HG03025 (cell line): ENCODE data around the gene IRF2BPL.
"Not testable (repeated sequence)": the region's sequence is repeated elsewhere in the genome, so short reads cannot be mapped to it uniquely, and the experiment has no call there.

ENCODE experiments used
- ATAC-seq: cut with Tn5 transposase; IDR thresholded peaks from one replicate; pipeline ENCODE4 v1.9.1; 2021; ENCODE audit warnings: mild to moderate bottlenecking, moderate library complexity; ENCODE audit not compliant: unreplicated experiment, low FRiP score

The IRF2BPL gene

DNA sequence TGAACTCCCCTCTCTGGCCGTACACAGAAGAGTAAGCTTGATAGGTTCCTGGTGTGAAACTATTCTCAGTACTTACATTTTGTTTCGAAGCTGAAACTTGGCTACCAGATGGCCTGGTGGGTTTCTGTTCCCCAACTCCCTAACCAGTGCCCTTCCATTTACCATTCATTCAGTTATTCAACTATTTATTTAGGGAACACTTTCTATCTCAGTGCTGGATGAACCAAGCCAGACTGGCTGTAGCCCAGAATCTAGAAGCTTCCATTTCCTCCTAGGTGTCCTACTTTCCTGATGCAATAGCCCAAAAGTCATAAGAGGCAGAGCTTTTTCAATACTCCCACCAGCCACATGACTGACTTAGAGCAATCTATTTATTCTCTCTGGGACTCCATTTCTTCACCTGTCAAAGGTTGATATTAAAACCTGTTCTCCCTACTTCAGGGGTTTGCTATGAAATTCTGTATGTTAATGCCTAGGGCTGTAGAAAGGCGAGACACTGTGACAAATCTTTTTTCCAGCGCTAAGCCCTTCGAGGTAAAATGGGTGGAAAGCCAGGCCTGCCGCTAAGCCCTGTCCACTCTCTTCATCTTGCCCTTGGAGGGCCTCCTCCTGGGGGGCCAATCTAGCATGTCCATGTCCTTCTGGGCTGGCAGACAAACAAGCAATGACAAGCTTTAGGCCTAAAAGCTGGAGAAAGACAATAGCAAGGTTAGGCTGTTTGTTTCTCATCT, 8.1 kb upstream of the IRF2BPL start:
- no peak for ATAC-seq

DNA sequence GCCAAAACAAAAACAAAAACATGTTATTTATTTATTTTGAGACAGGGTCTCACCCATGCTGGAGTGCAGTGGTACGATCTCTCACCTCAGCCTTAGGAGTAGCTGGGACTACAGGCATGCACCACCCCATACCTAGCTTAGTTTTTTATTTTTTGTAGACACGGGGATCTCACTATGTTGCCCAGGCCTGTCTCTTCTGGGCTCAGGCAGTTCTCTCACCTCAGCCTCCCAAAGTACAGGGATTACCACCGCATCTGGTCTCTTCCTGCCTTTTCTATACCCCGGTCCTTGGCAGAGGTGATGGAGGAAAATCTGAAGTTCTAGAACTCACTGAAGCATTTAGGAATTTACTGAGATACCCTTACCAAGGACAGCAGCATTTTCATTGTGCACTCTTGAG, 6.8 kb upstream of the IRF2BPL start:
- ATAC-seq, result no peak

DNA sequence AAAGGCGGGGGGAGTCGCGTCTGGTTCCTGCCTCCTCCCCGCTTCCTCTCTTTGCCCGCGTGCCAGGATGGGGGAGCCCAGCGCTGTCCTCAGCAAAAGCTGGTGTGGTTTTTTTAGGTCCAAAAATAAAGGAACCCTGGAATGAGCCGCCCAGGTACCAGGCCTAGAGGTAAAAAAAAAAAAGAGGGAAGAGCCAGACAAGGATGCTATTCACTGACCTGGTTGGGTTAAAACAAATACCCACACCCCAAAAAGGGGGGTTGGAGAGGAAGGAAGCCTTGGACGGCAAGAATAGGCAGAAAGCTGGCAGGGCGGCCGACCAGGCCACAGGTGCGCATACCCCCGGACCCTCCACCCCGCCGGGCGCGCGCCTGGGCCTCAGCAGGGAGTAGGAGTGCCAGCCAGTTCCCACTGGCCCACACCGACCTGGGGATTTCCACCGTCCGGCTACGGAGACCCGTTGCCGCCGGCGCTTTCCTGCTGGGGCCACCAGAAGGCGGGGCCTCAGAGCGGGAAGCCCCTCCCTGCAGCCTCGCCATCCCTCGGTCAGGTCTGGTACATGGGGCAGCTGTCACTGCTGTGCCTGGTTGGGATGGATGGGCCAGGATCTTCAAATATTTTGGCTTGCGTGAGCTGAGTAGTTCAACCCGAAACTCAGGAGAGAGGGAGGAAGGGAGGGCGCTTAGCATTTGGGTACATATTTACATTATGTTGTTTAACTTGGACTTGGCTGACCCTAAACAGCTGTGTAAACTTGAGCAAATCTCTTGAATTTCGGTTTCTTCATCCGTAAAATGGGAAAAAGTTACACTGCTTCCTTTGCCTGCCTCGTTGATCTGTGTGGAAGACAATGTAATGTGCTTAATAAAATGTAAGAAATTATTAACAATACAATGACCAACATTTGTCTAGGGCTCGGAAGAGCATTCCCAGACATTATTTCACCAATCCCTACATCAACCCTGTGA, 5.4 kb upstream of the IRF2BPL start:
- peak; percentile 57 for ATAC-seq

DNA sequence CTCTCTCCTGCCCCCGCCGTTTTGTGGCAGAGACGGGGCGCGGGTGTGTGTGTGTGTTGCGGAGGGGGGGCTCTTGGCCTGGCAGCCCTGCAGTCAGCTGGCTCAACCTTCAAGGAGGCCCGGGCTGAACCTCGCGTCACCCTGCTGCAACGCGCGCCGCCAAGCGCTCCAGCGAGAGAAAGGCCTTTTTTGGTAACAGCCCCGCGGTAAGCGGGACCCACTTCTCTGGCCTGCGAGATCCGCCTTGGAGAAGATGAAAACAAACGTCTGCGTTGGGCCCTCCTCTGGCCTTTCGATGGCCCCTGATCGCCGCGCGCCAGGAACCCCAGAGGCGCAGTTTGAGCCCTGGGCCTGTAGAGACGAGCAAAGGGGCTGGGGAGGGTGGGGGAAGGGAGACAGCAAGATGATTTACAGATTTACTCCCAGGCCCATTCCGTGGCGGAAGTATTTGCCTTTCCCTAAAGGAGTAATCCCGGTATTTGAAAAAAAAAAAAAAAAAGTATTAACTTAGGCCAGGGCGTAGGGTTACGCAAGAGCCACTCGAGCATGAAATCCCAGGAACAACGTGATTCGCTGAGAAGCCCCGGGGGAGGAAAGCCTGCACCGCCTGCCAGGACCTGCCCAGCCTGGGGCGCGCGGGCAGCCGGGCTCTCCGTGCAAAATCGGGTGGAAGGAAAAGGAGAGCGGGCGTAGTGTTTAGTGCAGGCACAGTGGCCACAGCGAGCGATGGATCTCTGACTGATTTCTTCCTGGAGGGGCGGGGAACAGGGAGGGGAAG, 4.5 kb upstream of the IRF2BPL start:
- ATAC-seq, result peak; percentile 23

DNA sequence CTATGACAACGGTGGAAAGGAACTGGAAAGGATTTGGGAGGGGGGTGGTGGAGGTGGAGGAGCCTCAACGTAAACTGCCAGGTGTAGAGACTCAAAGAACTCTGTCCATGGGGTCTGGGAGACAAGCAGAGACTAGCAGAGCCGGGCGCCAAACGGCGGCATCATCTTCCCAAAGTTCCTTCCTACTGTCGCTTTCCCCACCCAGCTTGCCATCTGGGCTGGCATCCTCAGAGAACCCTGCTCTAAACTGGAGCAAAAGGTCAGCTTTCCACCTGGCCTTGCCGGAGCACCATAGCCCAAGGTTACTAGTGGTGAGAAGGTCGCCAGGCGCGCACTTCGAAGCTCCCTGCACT, 4.0 kb upstream of the IRF2BPL start:
- no peak for ATAC-seq

DNA sequence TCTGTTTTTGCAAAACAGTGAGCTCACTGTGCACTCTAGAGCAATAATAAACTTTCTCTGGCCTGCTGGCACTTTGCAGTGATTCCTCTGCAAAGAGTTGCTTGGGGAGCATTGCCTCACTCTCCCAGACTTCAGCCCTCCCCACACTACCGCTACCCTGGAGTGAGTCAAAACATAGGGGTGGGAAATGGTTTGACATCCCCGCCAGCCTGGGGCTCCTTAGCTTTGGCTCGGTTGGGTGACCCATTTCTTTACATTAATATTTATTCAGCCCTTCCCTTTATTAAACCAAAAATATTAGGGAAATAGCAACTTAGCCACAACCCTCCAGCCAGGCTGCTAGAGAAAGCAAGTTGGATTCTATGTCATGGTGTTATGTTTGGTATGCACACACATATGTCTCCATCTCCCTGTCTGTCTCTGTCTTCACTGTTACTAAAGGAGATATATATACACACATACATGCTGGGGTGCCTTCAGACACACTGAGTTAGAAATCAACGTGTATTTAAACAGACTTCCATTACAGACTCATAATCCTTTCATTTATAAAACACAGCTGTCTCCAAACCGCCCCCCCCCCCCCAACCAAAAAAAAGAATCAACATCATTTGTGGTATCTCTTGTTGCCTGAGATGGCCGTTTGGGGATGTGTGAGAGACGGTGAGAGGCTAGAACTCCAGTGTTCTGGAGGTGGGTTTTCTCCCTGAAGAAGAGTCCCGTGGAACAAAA, 3.4 kb upstream of the IRF2BPL start:
- no peak for ATAC-seq

DNA sequence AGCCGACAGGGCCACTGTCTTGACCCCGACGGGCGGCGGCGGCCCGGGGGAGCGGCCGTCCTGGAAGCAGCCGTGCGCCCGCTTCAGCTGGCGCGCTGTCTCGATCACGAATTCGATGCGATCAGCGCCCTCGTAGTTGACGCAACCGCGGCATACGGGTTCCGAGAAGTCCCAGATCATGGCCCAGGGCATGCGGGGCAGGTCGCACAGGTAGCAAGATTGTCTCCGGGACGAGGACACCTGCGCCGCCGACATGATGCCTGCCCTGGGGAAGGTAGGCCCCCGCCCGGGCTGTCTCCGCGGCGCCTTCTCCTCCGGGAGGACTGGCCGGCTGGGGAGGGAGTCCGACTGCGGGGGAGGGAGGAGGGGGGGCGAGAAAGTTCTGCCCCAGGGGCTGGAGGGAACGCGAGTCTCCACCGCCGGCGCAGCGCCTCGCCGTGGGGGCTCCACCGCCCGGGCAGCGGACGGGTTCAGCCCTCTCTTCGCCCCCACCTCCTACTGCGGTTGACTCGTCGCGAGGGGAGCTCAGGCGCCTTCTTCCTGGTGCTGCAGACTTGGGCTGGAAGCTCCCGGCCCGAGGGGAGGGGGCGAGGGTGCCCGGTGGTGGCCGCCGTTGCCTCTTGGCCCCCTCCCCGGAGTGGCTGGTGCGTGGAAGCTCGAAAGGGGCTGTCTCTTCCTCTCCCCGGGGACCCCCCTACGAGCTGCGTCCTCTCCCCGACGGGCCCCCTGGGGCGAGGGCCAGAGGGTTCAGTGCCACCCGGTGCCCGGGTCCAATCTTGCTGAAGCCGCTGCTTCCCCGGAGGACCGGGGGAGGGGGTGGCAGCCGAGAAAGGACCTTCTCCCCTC, 747 bp downstream of the IRF2BPL start:
- peak; percentile 36 for ATAC-seq

DNA sequence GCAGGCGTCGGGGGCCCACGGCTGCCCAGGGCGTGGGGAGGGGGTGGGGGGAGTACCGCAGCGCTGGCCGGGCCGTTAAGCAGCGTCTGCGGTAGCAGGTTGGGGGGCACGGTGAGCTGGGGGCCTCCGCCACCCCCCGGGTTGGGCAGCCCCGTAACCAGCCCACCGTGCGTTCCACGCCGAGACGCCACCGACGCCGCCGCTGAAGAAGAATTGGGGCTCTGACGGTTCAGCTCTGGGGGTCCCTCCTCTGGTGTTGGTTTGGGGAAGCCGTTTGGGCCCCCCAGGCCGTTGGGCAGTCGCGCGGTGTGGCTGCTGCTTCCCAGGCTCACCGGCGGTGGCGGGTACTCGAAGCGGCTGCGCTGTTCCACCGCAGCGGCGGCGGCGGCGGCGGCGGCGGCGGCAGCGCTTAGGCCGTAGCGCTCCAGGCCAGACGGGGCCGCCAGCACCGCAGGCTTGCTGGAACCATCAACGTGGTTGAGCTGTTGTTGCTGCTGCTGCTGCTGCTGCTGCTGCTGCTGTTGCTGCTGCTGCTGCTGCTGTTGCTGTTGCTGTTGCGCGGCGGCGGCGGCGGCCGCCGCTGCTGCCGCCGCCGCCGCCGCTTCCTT, 1.5 kb downstream of the IRF2BPL start:
- peak; percentile 8 for ATAC-seq

DNA sequence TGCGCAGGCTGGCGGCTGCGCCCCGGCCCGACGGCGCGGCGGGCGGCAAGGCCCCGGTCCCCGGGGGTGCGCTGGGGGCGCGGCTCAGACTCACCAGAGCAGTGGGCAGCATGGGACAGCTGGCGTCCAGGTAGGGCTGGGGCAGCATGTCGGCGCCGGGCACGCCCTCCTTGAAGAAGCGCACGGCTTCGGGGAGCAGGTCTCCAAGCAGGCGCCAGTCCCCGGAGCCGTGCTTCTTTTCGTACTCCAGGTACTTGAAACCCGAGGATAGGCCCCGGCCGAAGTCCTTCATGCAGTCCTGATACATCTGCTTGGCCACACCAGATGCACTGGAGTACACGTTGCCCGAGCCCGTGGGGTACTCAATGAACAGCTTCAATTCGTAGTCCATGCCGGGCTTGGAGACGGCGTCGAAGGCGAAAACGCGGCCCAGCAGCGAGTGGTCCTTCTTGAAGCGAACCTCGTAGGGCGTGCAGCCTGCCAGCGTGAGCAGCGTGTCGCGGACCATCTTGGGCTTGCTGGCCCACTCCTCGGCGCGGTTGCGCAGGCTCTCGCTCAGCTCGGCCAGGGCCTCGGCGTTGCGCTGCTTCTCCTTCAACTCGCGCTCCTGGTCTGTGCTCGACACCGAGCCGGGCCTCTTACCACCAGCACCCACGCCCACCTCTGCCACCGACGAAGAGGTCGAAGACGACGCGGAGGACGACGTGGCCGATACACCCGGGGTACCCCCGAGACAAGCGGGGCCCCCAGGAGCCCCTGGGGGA, 2.2 kb downstream of the IRF2BPL start:
- no peak for ATAC-seq

DNA sequence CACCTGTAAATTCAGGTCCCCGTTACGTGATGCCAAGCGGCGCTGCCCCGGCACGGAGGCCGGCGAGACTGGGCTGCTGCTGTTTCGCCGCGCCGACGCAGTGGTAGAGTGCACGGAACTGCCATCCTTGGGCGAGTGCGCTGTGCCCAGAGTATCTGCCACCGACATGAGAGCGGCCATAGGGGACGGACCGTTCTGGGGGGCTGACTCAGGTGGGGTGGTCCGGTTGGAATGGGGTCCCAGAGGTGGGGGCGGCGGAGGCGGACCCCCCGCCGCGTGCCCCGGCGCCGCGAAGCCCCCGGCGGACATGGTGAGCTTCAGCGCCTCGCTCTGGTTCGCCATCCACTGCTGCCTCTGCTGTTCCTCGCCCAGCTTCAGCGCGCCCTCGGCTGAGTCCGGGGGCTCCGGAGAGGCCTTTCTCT, 2.8 kb downstream of the IRF2BPL start:
- ATAC-seq, result no peak

DNA sequence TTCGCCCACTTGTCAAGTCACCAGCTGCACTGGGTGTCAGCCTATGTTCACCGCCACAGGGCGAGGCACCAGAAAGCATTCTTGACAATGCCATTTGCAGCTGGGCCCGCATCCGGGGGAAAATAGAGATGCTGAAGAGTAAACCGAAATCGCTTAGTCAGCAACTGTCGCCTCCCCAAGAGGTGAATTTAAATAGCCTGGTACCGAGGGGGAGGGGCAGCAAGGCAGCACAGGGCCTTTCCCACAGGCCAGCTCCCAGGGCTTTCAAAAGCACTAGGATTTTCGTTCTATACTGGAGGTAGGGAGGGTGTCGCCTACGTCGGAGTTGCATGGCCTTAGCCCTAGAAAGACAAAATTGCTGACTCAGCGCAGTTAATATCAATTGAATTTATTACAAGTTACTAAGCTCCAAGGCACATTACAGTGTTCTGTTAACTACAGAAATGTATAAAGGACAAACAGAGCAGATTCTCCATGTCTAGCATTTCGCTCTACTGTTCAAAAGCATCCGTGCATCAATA, 4.3 kb downstream of the IRF2BPL start:
- ATAC-seq, result no peak

DNA sequence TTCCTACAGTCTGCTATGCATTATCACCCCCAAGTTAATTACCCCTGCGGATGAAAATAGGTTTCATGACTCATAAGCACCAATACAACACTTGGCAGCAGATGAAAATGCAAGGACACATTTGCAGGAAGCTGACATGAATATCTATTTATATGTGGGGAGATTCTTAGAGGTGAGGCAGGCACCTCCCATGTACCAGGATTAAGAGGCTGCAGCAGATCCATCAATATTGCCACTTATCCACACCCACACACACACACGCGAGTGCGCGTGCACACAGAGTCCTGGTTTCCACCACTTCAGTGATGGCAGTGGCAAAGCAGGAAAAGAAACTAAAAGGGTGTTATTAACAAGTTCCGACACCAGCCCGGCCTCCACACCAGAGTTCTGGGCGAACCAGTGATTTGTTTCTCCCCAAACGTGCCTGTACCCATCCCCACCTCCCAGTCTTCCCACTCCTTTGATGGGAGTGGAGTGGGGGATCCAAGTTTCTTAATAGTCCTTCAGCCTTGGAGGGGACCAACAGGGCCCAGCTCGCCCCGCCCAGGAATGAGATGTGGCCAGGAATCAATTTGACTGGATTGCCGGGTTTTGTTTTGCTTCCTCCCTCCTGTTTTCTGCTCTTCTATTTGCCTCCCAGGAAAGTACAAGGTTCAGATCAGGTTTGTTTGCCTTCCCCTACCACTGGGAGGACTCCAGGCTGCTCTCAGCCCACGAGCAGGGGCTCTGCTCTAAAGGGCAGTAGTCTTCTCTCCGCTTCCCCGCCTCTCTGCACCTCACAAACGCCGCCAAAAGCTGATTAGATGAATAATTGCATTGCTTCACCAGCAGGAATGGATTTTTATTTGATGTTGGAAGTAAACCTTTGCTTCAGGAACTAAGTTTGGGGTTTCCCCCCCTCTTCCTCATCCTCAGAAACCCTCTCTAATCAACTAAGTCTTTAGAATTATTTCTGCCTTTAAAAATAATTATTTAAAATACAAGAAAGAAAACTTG, 5.2 kb downstream of the IRF2BPL start:
- no peak for ATAC-seq

DNA sequence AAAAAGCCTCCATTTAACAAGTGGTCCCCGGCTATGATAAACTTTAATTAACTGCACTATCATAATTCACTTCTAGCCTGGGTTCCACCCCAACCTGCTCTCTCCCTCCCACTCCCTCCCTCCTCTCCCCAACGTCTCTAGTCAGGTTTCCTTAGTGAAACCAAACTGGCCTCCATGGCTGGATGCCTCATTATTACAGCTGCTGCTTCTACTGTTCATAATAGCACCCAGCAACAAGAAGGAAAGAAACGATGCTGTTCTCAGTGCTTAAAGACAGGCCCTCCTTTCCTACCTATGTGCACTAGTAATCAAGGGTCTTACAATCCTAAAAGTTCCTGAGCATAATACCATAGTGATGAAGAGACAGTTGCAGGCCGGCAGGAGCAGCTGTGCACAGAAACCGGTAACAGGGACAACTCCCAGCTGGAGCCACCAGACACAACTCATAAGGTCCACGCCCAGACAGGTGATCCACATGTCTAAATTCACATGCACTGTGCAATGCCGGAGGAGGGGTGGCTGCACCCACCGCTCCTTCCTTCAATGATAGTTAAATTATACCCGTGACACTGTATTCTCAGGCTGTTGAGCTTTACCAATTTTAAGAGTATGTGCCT, 6.2 kb downstream of the IRF2BPL start:
- ATAC-seq, result peak; percentile 46

DNA sequence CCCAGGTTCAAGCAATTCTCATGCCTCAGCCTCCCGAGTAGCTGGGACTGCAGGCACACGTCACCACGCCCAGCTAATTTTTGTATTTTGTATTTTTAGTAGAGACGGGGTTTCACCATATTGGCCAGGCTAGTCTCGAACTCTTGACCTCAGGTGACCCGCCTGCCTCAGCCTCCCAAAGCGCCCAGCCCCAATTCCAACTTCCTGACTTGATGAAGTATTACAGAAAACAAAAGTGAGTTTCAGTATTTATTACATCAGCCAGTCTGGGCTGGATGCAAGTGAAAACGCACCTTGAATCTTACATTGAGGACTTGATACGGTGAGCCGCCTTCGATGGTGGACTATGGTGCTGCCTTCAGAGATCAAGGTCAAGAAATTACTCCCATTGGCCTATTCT, 7.1 kb downstream of the IRF2BPL start:
- ATAC-seq, result not testable (repeated sequence)

DNA sequence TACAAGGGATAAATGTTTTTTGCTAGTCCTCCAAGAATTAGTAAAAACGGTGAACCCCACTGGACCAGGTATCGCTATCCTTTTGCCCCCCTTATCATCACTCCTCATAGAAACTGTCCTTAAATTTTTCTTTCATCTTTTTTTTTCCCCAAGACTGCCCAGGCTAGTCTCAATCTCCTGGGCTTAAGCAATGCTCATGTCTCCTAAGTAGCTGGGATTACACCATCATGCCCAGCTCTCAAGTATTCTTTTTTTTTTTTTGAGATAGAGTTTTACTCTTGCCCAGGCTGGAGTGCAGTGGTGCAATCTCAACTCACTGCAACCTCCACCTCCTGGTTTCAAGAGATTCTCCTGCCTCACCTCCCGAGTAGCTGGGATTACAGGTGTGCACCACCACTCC, 9.7 kb downstream of the IRF2BPL start:
- no peak for ATAC-seq

DNA sequence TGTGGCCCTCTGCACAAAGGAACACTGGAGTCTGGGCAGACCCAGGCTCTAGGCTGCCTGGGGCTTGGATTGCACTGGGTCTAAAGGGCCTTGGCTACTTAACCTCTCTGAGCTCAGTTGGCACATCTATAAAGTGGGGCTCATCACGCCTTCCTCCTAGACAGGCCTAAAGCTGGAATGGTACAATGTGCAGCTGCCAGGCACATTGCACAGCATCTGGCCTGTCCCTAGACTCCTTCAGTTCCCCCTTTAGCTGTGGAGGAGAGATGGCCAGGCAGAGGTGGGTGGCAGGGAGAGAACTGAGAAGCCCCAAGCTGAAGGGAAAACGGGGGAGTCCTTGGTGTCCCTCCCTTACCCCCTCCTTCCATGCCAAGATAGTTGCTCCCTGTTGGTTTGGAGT, 10.8 kb downstream of the IRF2BPL start:
- ATAC-seq, result no peak
